GM12801 (cell line): Measurements from ENCODE around the gene CADM1.

Experiments
- TF ChIP-seq, protein P1 (sequence below): IDR thresholded peaks from one replicate; pipeline ENCODE4 v1.5.1; 2011; ENCODE audit warnings: control low read depth; ENCODE audit not compliant: insufficient read length; ENCODE audit errors: extremely low read depth

CADM1 gene

DNA sequence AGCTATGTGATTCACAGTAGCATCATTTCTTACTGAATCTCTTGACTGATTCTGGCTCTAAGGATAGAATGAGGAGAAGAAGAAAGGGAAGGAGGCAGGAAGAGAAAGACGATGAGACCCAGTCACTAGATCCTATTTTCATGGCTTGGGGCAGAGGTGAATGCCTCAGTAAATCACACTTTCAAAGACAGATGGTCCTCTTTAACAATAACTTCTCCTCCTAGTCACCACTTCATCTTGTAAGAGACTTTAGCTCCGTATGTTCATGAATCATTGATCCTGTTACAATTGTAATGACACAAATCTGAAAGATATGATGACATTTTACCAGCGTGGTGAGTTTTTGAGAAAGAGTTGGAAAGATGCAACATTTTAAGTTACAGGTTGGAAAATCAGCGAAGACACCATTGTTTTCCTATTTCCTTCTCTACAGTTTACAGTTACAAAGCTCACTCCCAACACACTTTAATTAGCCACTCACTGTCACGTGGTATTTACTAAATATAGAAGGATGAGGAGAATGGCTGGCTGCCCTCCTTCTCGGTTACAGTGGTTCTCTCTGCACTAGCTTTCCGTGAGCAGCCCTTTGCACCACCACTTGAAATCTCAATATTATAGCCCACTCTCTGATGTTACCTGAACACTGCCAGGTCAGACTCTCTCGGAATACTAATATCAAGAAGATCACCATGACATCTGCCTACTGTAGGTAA lies 205.8 kb downstream of the CADM1 start:
- TF ChIP-seq, protein P1, sequence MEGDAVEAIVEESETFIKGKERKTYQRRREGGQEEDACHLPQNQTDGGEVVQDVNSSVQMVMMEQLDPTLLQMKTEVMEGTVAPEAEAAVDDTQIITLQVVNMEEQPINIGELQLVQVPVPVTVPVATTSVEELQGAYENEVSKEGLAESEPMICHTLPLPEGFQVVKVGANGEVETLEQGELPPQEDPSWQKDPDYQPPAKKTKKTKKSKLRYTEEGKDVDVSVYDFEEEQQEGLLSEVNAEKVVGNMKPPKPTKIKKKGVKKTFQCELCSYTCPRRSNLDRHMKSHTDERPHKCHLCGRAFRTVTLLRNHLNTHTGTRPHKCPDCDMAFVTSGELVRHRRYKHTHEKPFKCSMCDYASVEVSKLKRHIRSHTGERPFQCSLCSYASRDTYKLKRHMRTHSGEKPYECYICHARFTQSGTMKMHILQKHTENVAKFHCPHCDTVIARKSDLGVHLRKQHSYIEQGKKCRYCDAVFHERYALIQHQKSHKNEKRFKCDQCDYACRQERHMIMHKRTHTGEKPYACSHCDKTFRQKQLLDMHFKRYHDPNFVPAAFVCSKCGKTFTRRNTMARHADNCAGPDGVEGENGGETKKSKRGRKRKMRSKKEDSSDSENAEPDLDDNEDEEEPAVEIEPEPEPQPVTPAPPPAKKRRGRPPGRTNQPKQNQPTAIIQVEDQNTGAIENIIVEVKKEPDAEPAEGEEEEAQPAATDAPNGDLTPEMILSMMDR: no peak

DNA sequence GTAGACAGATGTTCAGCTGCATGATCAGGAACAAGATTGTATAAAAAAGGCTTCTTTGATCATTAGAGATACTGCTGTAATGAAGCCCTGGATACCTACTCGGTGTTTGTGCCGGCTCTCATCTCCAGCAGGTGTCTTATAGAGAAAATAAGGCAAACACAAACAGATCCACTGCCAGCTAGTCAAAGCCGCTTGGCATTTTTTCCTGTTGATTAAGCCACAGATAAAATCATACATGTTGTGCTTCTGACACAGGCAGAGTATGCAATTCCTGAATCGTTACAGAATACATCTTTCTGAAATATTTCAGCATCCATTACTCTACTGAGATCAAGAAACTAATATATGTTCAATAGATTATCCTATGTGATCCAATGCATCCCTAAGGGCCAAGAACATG lies 206.9 kb downstream of the CADM1 start:
- TF ChIP-seq, protein P1: no peak

GRCh38 chr11:115291325-115291724 lies 212.9 kb downstream of the CADM1 start:
- TF ChIP-seq, protein P1: no peak

GRCh38 chr11:115290893-115291292 lies 213.3 kb downstream of the CADM1 start:
- TF ChIP-seq, protein P1: no peak

GRCh38 chr11:115290479-115290878 lies 213.7 kb downstream of the CADM1 start:
- TF ChIP-seq, protein P1: no peak

DNA sequence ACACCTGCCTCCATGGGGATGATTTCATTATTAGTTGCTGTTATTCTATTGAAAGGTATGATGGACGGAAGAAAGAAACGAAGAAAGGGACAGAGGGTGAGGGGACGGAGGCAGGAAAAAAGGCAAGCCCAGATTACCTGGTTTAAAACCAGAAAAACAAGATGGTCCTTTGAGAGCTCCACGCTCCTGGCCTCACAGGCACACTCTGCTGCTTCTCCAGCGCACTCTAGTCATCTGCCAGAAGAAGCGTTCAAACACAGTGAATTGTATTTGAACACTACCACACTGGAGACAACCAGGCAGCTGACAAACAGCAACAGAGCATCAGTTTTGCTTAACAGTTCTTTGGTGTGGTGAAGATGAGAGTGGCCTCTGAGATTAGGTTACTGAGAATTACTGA lies 216.9 kb downstream of the CADM1 start:
- TF ChIP-seq, protein P1: no peak

DNA sequence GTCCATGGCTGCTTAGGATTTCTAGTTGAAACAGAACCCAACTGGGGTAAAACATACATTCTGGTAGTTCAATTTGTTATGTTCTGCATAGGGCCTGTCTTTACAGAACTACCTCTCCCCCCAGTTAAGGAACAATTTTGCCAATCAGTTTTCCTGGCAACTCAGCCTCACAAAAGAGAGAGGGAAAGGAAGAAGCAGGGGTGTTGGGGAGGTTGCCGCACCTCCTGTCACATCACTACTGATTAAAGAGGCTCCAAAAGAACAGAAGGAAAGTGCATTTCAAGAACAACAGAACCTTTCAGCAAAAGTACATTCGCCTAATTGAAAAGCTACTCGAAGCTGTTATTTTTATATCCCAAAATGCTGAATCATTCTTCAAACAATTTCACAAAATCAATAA lies 217.6 kb downstream of the CADM1 start:
- TF ChIP-seq, protein P1: no peak

GRCh38 chr11:115284773-115285172 lies 219.4 kb downstream of the CADM1 start:
- TF ChIP-seq, protein P1: no peak
